ENCODE data around the gene P2RY2. TPM values are rescaled to one million over a fixed set of nuclear protein-coding genes. Genes with fewer than 3 reads are reported as not detected.

The P2RY2 gene
- not detected in 2 replicates for total RNA-seq (2011; cell fraction: chromatin; rRNA removed; ENCODE audit: low replicate concordance)
- total RNA-seq (2011; cell fraction: nucleolus; rRNA removed): not detected in 2 replicates
- not detected in 2 replicates for total RNA-seq (2011; cell fraction: nucleoplasm; rRNA removed)
- total RNA-seq (2014; rRNA removed) (not detected in 2 replicates), total RNA-seq (2014; rRNA removed; fragmentation: Illumina TruSeq; extraction: Trizol) (not detected in 2 replicates), total RNA-seq (2015; rRNA removed; fragmentation: Illumina TruSeq; extraction: Trizol) (not detected in 2 replicates), total RNA-seq (2021) (not detected in 2 replicates), polyA plus RNA-seq (2011; rRNA removed) (not detected in 2 replicates), polyA plus RNA-seq (2014; fragmentation: Illumina TruSeq; extraction: Trizol) (not detected in 2 replicates), polyA plus RNA-seq (2014; fragmentation: Nextera tagmentation; extraction: Ambion mirVana) (not detected), polyA plus RNA-seq (2014; rRNA removed) (not detected in 2 replicates), polyA minus RNA-seq (2011; rRNA and poly(A)+ RNA removed) (not detected in 2 replicates), Bru-seq, nascent RNA (percentile 14 among the genes with signal in this experiment), BruChase-seq, experiment 1, labeled RNA remaining after a 2-hour chase (percentile 10 among the genes with signal in this experiment), BruChase-seq, experiment 2, labeled RNA remaining after a 6-hour chase (percentile 13 among the genes with signal in this experiment)
- polyA plus RNA-seq (2011; cell fraction: cytosol; rRNA removed): not detected in 2 replicates
- polyA plus RNA-seq (2011; cell fraction: nucleus; rRNA removed): not detected in 2 replicates
- not detected in 2 replicates for polyA plus RNA-seq (2012)
- polyA minus RNA-seq (2011; cell fraction: cytosol; rRNA and poly(A)+ RNA removed): not detected in 2 replicates
- polyA minus RNA-seq (2011; cell fraction: nucleus; rRNA and poly(A)+ RNA removed): not detected in 2 replicates
- long read RNA-seq, experiment 1: 0 reads
- long read RNA-seq, experiment 2: 0 reads
- long read RNA-seq, experiment 3: 0 reads

GRCh38 chr11:73218106-73218829 is at the start of gene P2RY2:
P2RY2 (plus strand) TSS chr11:73218281; CDS start chr11:73234160, 15,879 bp downstream.
- H3K36me3 ChIP-seq (ENCODE audit: control insufficient read depth, insufficient read depth, low read length): no peaks in the 10 kb centered on the region
- CTCF ChIA-PET (ENCODE audit: low intra/inter-chr PET ratio): no interaction called here
- ATAC-seq: no peak
- BruUV-seq (replicated peaks): no TSS peak
- H3K27me3 ChIP-seq (ENCODE audit: control insufficient read depth in 2 of 2, insufficient read depth in 2 of 2, low read length in 2 of 2): peaks cover 0 to 6% of the 10 kb centered on the region in 2 experiments; a peak in 1 of 5 replicates
- no peak for DNase-seq (ENCODE audit: extremely low read depth in 1 of 4, low spot score in 3 of 4)
- H3K9me3 ChIP-seq (replicated peaks; ENCODE audit: control insufficient read depth, insufficient read depth, low read depth, low read length): no peaks in the 10 kb centered on the region
- WGBS (ENCODE audit: insufficient coverage, low coverage, missing lambda C conversion rate): 72% methylated on average over 31 of the region's 81 CpGs
- H3K4me3 ChIP-seq: no peak within 1 kb of the TSS
- peak within 1 kb of the TSS; percentile 9; the same call in 1 of the 2 replicates for H3K4me2 ChIP-seq (ENCODE audit: insufficient read depth, low read length)
- peaks cover 5 to 20% of the 10 kb centered on the region in 2 experiments; a peak in 4 of 5 replicates for H3K4me1 ChIP-seq (replicated peaks in 1 of 2; ENCODE audit: control insufficient read depth in 2 of 2, insufficient read depth in 2 of 2, low read length in 2 of 2)
- intact Hi-C loops (cut with micrococcal nuclease): no loop called here
- H2AFZ ChIP-seq (ENCODE audit: low read depth, low read length): peak within 1 kb of the TSS; percentile 69
- H3K9me1 ChIP-seq (ENCODE audit: control insufficient read depth, insufficient read depth, low read length): no peaks in the 10 kb centered on the region
- no peak for FAIRE-seq
- peak within 1 kb of the TSS in 1 of 2 experiments; percentile 71; a peak in 2 of 4 replicates for H3K9ac ChIP-seq (ENCODE audit: insufficient read depth in 1 of 2, low read depth in 2 of 2, low read length in 2 of 2)
- no peaks in the 10 kb centered on the region for H3K79me2 ChIP-seq (ENCODE audit: control insufficient read depth, insufficient read depth, low read length)
- H4K20me1 ChIP-seq (replicated peaks; ENCODE audit: control insufficient read depth, insufficient read depth, low read length): no peaks in the 10 kb centered on the region
- no peak for TF ChIP-seq HDAC3 (IDR thresholded peaks at IDR 0.05; ENCODE audit: borderline replicate concordance, partially characterized antibody)
- TF ChIP-seq ZBTB33 (CRISPR knock-in tag; IDR thresholded peaks at IDR 0.05): peak; percentile 57
- TF ChIP-seq TSC22D4 (tag; IDR thresholded peaks at IDR 0.05): no peak
- no peak for TF ChIP-seq RUNX1 (IDR thresholded peaks at IDR 0.05; ENCODE audit: low read depth)
- no peak for TF ChIP-seq FOXK2 (conservative IDR thresholded peaks at IDR 0.05 in 1 of 2, IDR thresholded peaks at IDR 0.05 in 1 of 2; ENCODE audit: low read depth in 2 of 2)
- no peak for TF ChIP-seq BACH1 (tag; IDR thresholded peaks at IDR 0.05)
- in situ Hi-C loops (cut with MboI): no loop called here
- H3K27ac ChIP-seq (ENCODE audit: extremely low read depth, low read depth, low read length): no peak within 1 kb of the TSS
- POLR2A ChIA-PET: interaction anchor here (1.4 kb wide), 1 partner anchor 11 kb away, joined by 4 read pairs; no protein-coding TSS in a partner anchor

Data from K562 (cell line).